SK-N-SH (cell line): ENCODE results near the gene RNF217. TPM values are rescaled to one million over a fixed set of nuclear protein-coding genes. Genes with fewer than 3 reads are reported as not detected.

Source experiments
- CTCF ChIA-PET: fragments of 300-600, 350-600 bp; formaldehyde crosslinking; extraction: SDS; loops from one replicate; lab custom pipeline; 2021; lab: Yijun Ruan, JAX
- POLR2A ChIA-PET: fragments of 350-600 bp; sonication (Branson Sonifier 250); formaldehyde crosslinking; extraction: SDS; loops from one replicate; lab custom pipeline; 2020; ENCODE audit warnings: antibody characterized with exemption, inconsistent platforms; lab: Yijun Ruan, JAX
- DNase-seq: peaks from one replicate; pipeline ENCODE4 v3.0.0; 2012
- H2AFZ ChIP-seq: fragments of 200-600 bp; sonication (generic); 2 replicates; pipeline ENCODE4 v1.8.1; 2016; ENCODE audit warnings: antibody characterized with exemption, mild to moderate bottlenecking, low read depth
- H3F3A ChIP-seq: fragments of 200-600 bp; sonication (generic); replicated peaks from 2 replicates; pipeline ENCODE3; 2016; ENCODE audit warnings: antibody characterized with exemption, mild to moderate bottlenecking; ENCODE audit not compliant: insufficient read depth
- H3K27ac ChIP-seq, 2 experiments: fragments of 200-500 bp in 1 of 2; fragments of 200-600 bp in 1 of 2; sonication (Bioruptor generic) in 1 of 2; sonication (generic), shearing (Covaris generic) in 1 of 2; 2 replicates each; pipeline versions ENCODE4 v1.5.1 to v1.6.1; 2014 to 2016; ENCODE audit warnings: low read depth in 2 of 2, inconsistent platforms in 1 of 2, low read length in 1 of 2, mild to moderate bottlenecking in 1 of 2, mixed read lengths in 1 of 2
- H3K27me3 ChIP-seq: fragments of 200-600 bp; sonication (generic), shearing (Covaris generic); 2 replicates; pipeline ENCODE4 v1.6.1; 2016; ENCODE audit warnings: mixed run types; ENCODE audit not compliant: insufficient read depth
- H3K36me3 ChIP-seq, 2 experiments: fragments of 200-500 bp in 1 of 2; fragments of 200-600 bp in 1 of 2; sonication (Bioruptor generic) in 1 of 2; sonication (generic) in 1 of 2; replicated peaks in 1 of 2; 2 replicates each; pipeline versions ENCODE3 to v1.5.1; 2014 to 2016; ENCODE audit warnings: low read length in 1 of 2, mild to moderate bottlenecking in 1 of 2; ENCODE audit not compliant: insufficient read depth in 2 of 2, control insufficient read depth in 1 of 2
- H3K4me1 ChIP-seq, 2 experiments: fragments of 200-500 bp in 1 of 2; fragments of 200-600 bp in 1 of 2; sonication (Bioruptor generic) in 1 of 2; sonication (generic), shearing (Covaris generic) in 1 of 2; 2 replicates each; pipeline versions ENCODE4 v1.5.1 to v1.6.1; 2014 to 2016; ENCODE audit warnings: low read depth in 1 of 2, low read length in 1 of 2, mixed run types in 1 of 2; ENCODE audit not compliant: insufficient read depth in 2 of 2, control insufficient read depth in 1 of 2
- H3K4me2 ChIP-seq: fragments of 200-600 bp; sonication (generic), shearing (Covaris generic); 2 replicates; pipeline ENCODE4 v1.6.1; 2017; ENCODE audit warnings: mixed run types
- H3K4me3 ChIP-seq, 2 experiments: fragments of 200-500 bp in 1 of 2; fragments of 200-600 bp in 1 of 2; sonication (Bioruptor generic) in 1 of 2; sonication (generic), shearing (Covaris generic) in 1 of 2; 2 replicates each; pipeline versions ENCODE4 v1.5.1 to v1.8.1; 2014 to 2016; ENCODE audit warnings: low read depth in 2 of 2, inconsistent platforms in 1 of 2, low read length in 1 of 2, mild to moderate bottlenecking in 1 of 2, mixed read lengths in 1 of 2, moderate library complexity in 1 of 2
- H3K79me2 ChIP-seq: fragments of 200-600 bp; sonication (generic); 2 replicates; pipeline ENCODE4 v1.8.1; 2017; ENCODE audit warnings: mild to moderate bottlenecking; ENCODE audit not compliant: insufficient read depth
- H3K9ac ChIP-seq: fragments of 200-600 bp; sonication (generic); 2 replicates; pipeline ENCODE4 v1.6.1; 2017; ENCODE audit warnings: mixed run types
- H3K9me2 ChIP-seq: fragments of 200-600 bp; sonication (generic); 2 replicates; pipeline ENCODE4 v1.6.1; 2017; ENCODE audit warnings: mixed run types
- H3K9me3 ChIP-seq: fragments of 200-600 bp; sonication (generic); 2 replicates; pipeline ENCODE4 v1.6.1; 2017; ENCODE audit warnings: mixed run types, mild to moderate bottlenecking, moderate library complexity
- H4K20me1 ChIP-seq: fragments of 200-600 bp; sonication (generic); 2 replicates; pipeline ENCODE4 v1.6.1; 2017; ENCODE audit warnings: mild to moderate bottlenecking, mixed run types; ENCODE audit not compliant: insufficient read depth
- CTCF ChIP-seq: fragments of 200-600 bp; sonication (generic); IDR thresholded peaks from 2 replicates; pipeline ENCODE4 v1.6.1; 2017; ENCODE audit warnings: antibody characterized with exemption, mild to moderate bottlenecking, moderate library complexity
- ELF1 ChIP-seq: IDR thresholded peaks from 2 replicates; pipeline ENCODE4 v1.4.0; 2012
- EP300 ChIP-seq, 2 experiments: IDR thresholded peaks; 2 replicates each; pipeline versions ENCODE4 v1.4.0 to v1.6.1; 2012; ENCODE audit warnings: borderline replicate concordance in 1 of 2, low read depth in 1 of 2, low read length in 1 of 2
- EZH2phosphoT487 ChIP-seq: fragments of 200-600 bp; sonication (generic); IDR thresholded peaks from 2 replicates; pipeline ENCODE4 v1.6.1; 2017; ENCODE audit warnings: low read depth, mixed run types, mild to moderate bottlenecking, antibody characterized with exemption, moderate library complexity, borderline replicate concordance
- FOSL2 ChIP-seq: IDR thresholded peaks from 2 replicates; pipeline ENCODE4 v1.4.0; 2012; ENCODE audit warnings: low read depth, mild to moderate bottlenecking, moderate library complexity, borderline replicate concordance
- GABPA ChIP-seq: IDR thresholded peaks from 2 replicates; pipeline ENCODE4 v1.4.0; 2012; ENCODE audit warnings: low read depth, mild to moderate bottlenecking
- JUND ChIP-seq: IDR thresholded peaks from 2 replicates; pipeline ENCODE4 v1.4.0; 2012
- MAX ChIP-seq: IDR thresholded peaks from 2 replicates; pipeline ENCODE4 v1.4.0; 2012; ENCODE audit warnings: low read depth
- MEF2A ChIP-seq: IDR thresholded peaks from 2 replicates; pipeline ENCODE4 v1.4.0; 2012; ENCODE audit warnings: low read depth, borderline replicate concordance
- MXI1 ChIP-seq: IDR thresholded peaks from 2 replicates; pipeline ENCODE4 v1.6.1; 2012; ENCODE audit warnings: mild to moderate bottlenecking, low read depth, low read length, improper control_type of control experiment
- NFIC ChIP-seq: IDR thresholded peaks from 2 replicates; pipeline ENCODE4 v1.4.0; 2012; ENCODE audit warnings: borderline replicate concordance
- PBX3 ChIP-seq: IDR thresholded peaks from 2 replicates; pipeline ENCODE4; 2012
- RCOR1 ChIP-seq: fragments of 150-350 bp; IDR thresholded peaks from 2 replicates; pipeline ENCODE4 v1.6.1; 2017; ENCODE audit warnings: antibody characterized with exemption, low read length
- RFX5 ChIP-seq: IDR thresholded peaks from 2 replicates; pipeline ENCODE4 v1.6.1; 2012; ENCODE audit warnings: mild to moderate bottlenecking, improper control_type of control experiment, low read length
- RXRA ChIP-seq: IDR thresholded peaks from 2 replicates; pipeline ENCODE4 v1.4.0; 2012; ENCODE audit warnings: low read depth, mild to moderate bottlenecking, borderline replicate concordance
- SMC3 ChIP-seq: IDR thresholded peaks from 2 replicates; pipeline ENCODE4 v1.6.1; 2012; ENCODE audit warnings: low read depth, low read length, improper control_type of control experiment
- TAF1 ChIP-seq: IDR thresholded peaks from 2 replicates; pipeline ENCODE4 v1.6.1; 2012; ENCODE audit warnings: low read depth, mild to moderate bottlenecking, low read length, moderate library complexity, borderline replicate concordance
- TCF12 ChIP-seq: IDR thresholded peaks from 2 replicates; pipeline ENCODE4 v1.4.0; 2012
- USF2 ChIP-seq: fragments of 150-350 bp; IDR thresholded peaks from 2 replicates; pipeline ENCODE4 v1.6.1; 2017; ENCODE audit warnings: antibody characterized with exemption, low read length, low read depth, borderline replicate concordance
- YY1 ChIP-seq: IDR thresholded peaks from 2 replicates; pipeline ENCODE4 v1.4.0; 2012; ENCODE audit warnings: low read depth, mild to moderate bottlenecking
- ZBTB33 ChIP-seq: IDR thresholded peaks from 2 replicates; pipeline ENCODE4 v1.4.0; 2012; ENCODE audit warnings: low read depth, borderline replicate concordance
- WGBS: methylation state at CpG from one replicate; pipeline ENCODE4 v1.1.6; 2017; ENCODE audit warnings: low lambda C conversion rate; 5-methylcytosine and 5-hydroxymethylcytosine counted together
- polyA plus RNA-seq, 3 experiments: library from polyadenylated mRNA; depleted of rRNA; stranded (reverse); fragments of >200 nt; gene quantifications; 2 replicates each; pipeline ENCODE4 v1.2.3, GENCODE V29; 2012

Gene RNF217
- polyA plus RNA-seq, 1 of the 3 experiments (the other 2 are of a cell fraction): 0.28 TPM

GRCh38 chr6:125020385-125020784 lies 58.1 kb downstream of the RNF217 start:
- H3K27ac ChIP-seq: no peak overlapping the region
- no peaks in the 10 kb centered on the region for H3K9me3 ChIP-seq

GRCh38 chr6:125022391-125022989 lies 60.3 kb downstream of the RNF217 start:
- no peak overlapping the region for H3K27ac ChIP-seq
- ChIA-PET POLR2A (no interaction called here), CTCF (no interaction called here)
- H3K4me2 ChIP-seq: no peak overlapping the region
- no peaks in the 10 kb centered on the region for H3K79me2 ChIP-seq
- H3K9me3 ChIP-seq: no peaks in the 10 kb centered on the region
- H3K4me1 ChIP-seq: peaks cover 0 to 5% of the 10 kb centered on the region in 2 experiments; a peak in 1 of 4 replicates
- H3K36me3 ChIP-seq: no peaks in the 10 kb centered on the region
- H3K4me3 ChIP-seq: no peak overlapping the region
- H2AFZ ChIP-seq: no peak overlapping the region
- WGBS: 15% methylated on average over 1 of the region's 1 CpG
- H3K27me3 ChIP-seq: no peaks in the 10 kb centered on the region; the same call in 1 of the 2 replicates
- H3K9me2 ChIP-seq: no peaks in the 10 kb centered on the region
- no peak overlapping the region for H3K9ac ChIP-seq
- no peaks in the 10 kb centered on the region for H3F3A ChIP-seq
- no peak for DNase-seq
- H4K20me1 ChIP-seq: no peaks in the 10 kb centered on the region
- TF ChIP-seq ZBTB33 (no peak), GABPA (no peak), YY1 (no peak), MAX (no peak), USF2 (no peak), TAF1 (no peak), MXI1 (no peak), JUND (no peak), RXRA (no peak), SMC3 (no peak), TCF12 (no peak), PBX3 (no peak), ELF1 (no peak), RFX5 (no peak)

More at GRCh38 chr6:125020385-125020784, 58.1 kb downstream of the RNF217 start:
- Histone ChIP-seq H3K9ac (no peak overlapping the region), H3K4me2 (no peak overlapping the region), H3K4me1 (peaks cover 0 to 5% of the 10 kb centered on the region in 2 experiments; a peak in 1 of 4 replicates), H4K20me1 (no peaks in the 10 kb centered on the region), H3K9me2 (no peaks in the 10 kb centered on the region), H3K79me2 (no peaks in the 10 kb centered on the region), H3K36me3 (no peaks in the 10 kb centered on the region), H3F3A (no peaks in the 10 kb centered on the region), H2AFZ (no peak overlapping the region)
- ChIA-PET CTCF (no interaction called here), POLR2A (no interaction called here)
- WGBS: 4% methylated on average over 4 of the region's 4 CpGs
- DNase-seq: no peak
- TF ChIP-seq MXI1 (no peak), MEF2A (no peak), SMC3 (no peak), RCOR1 (no peak), NFIC (no peak), RXRA (no peak), EP300 (IDR thresholded peaks at IDR 0.05; ENCODE audit: borderline replicate concordance in 1 of 2, low read depth in 1 of 2, low read length in 1 of 2) (no peak), YY1 (no peak), EZH2phosphoT487 (no peak), CTCF (no peak), FOSL2 (no peak), JUND (no peak)
- TF ChIP-seq, all 33 proteins: peak for 0
- Histone ChIP-seq H3K27me3 (no peaks in the 10 kb centered on the region; the same call in 1 of the 2 replicates), H3K4me3 (no peak overlapping the region)
